Endothelial cell of umbilical vein (primary cell): ENCODE data around the gene AMH. TPM values are rescaled to one million over a fixed set of nuclear protein-coding genes. Genes with fewer than 3 reads are reported as not detected.

Experiments
- BruUV-seq: library from RNA; stranded (reverse); fragments of 400-500 nt; replicated peaks from 2 replicates; lab custom pipeline; 2021; lab: Mats Ljungman, UMichigan
- CTCF ChIA-PET: fragments of 300-600, 350-600 bp; sonication (Branson Sonifier 250); formaldehyde crosslinking; loops from one replicate; lab custom pipeline; 2021; ENCODE audit warnings: antibody characterized with exemption, inconsistent platforms; lab: Charles Lee
- POLR2A ChIA-PET: fragments of 300-600, 350-600 bp; sonication (Branson Sonifier 250); formaldehyde crosslinking; loops from one replicate; lab custom pipeline; 2021; ENCODE audit warnings: antibody characterized with exemption, inconsistent platforms; lab: Charles Lee
- DNase-seq: peaks from one replicate; pipeline ENCODE4 v3.0.0-alpha.2; 2011; ENCODE audit warnings: low read depth, low spot score
- FAIRE-seq: peaks from 2 replicates; lab custom pipeline; 2011; peaks lifted over from hg19 to GRCh38; lab: Jason Lieb, UNC
- H2AFZ ChIP-seq: 2 replicates; pipeline ENCODE4 v1.6.0; 2012; ENCODE audit warnings: low read depth, low read length, control low read depth, inconsistent platforms
- H3K27ac ChIP-seq: 2 replicates; pipeline ENCODE4 v1.5.1; 2011; ENCODE audit warnings: low read depth, mild to moderate bottlenecking, control low read depth, low read length, moderate library complexity; ENCODE audit not compliant: insufficient read depth
- H3K27me3 ChIP-seq, 2 experiments: 2 replicates each; pipeline versions ENCODE4 v1.6.0 to v1.6.1; 2011; ENCODE audit warnings: low read length in 2 of 2, mixed read lengths in 1 of 2; ENCODE audit not compliant: control insufficient read depth in 2 of 2, insufficient read depth in 2 of 2
- H3K36me3 ChIP-seq, 2 experiments: 2 replicates in 1 of 2; 3 replicates in 1 of 2; pipeline ENCODE4 v1.5.1; 2011; ENCODE audit warnings: low read length in 2 of 2, mild to moderate bottlenecking in 1 of 2, moderate library complexity in 1 of 2; ENCODE audit not compliant: control insufficient read depth in 2 of 2, insufficient read depth in 2 of 2; ENCODE audit errors: extremely low read depth in 1 of 2
- H3K4me1 ChIP-seq: 3 replicates; pipeline ENCODE4 v1.5.1; 2011; ENCODE audit warnings: mild to moderate bottlenecking, low read length; ENCODE audit not compliant: control insufficient read depth, insufficient read depth; ENCODE audit errors: extremely low read depth
- H3K4me2 ChIP-seq: 2 replicates; pipeline ENCODE4 v1.6.1; 2011; ENCODE audit warnings: low read length, control low read depth, mixed read lengths; ENCODE audit not compliant: insufficient read depth
- H3K4me3 ChIP-seq, 3 experiments: fragments of 200-600 bp in 1 of 3; sonication (generic), shearing (Covaris generic) in 1 of 3; replicated peaks in 1 of 3; 2 replicates each; pipeline ENCODE4 v1.5.1; 2011 to 2016; ENCODE audit warnings: control low read depth in 3 of 3, low read length in 3 of 3, mild to moderate bottlenecking in 2 of 3, inconsistent platforms in 1 of 3, low read depth in 1 of 3, moderate library complexity in 1 of 3; ENCODE audit not compliant: insufficient read depth in 1 of 3
- H3K79me2 ChIP-seq: 2 replicates; pipeline ENCODE4 v1.6.0; 2012; ENCODE audit warnings: low read length, inconsistent platforms; ENCODE audit not compliant: control insufficient read depth, insufficient read depth
- H3K9ac ChIP-seq: replicated peaks from 2 replicates; pipeline ENCODE3; 2011; ENCODE audit warnings: low read length, control low read depth; ENCODE audit not compliant: insufficient read depth; ENCODE audit errors: extremely low read depth
- H3K9me1 ChIP-seq: replicated peaks from 3 replicates; pipeline ENCODE4 v1.6.0; 2011; ENCODE audit warnings: mild to moderate bottlenecking, low read length; ENCODE audit not compliant: control insufficient read depth, insufficient read depth; ENCODE audit errors: extremely low read depth
- H3K9me3 ChIP-seq: replicated peaks from 2 replicates; pipeline ENCODE4 v1.5.1; 2012; ENCODE audit warnings: low read length, inconsistent platforms; ENCODE audit not compliant: control insufficient read depth, insufficient read depth
- H4K20me1 ChIP-seq: replicated peaks from 2 replicates; pipeline ENCODE3; 2011; ENCODE audit warnings: mild to moderate bottlenecking, low read length; ENCODE audit not compliant: control insufficient read depth, insufficient read depth; ENCODE audit errors: extremely low read depth
- CTCF ChIP-seq, 2 donors: IDR thresholded peaks; 1 replicate in 1 of 2; 2 replicates in 1 of 2; pipeline ENCODE4 v1.5.1; 2011; ENCODE audit warnings: low read length in 2 of 2, mild to moderate bottlenecking in 2 of 2, moderate library complexity in 2 of 2, control low read depth in 1 of 2, inconsistent platforms in 1 of 2, low read depth in 1 of 2; ENCODE audit not compliant: insufficient read depth in 1 of 2; ENCODE audit errors: extremely low read depth in 1 of 2
- EZH2 ChIP-seq: IDR thresholded peaks from 2 replicates; pipeline ENCODE4 v1.6.1; 2012; ENCODE audit warnings: borderline replicate concordance, low read depth, mild to moderate bottlenecking, moderate library complexity, low read length, inconsistent platforms; ENCODE audit not compliant: severe bottlenecking
- FOS ChIP-seq: IDR thresholded peaks from 2 replicates; pipeline ENCODE4 v1.6.1; 2011; ENCODE audit warnings: mild to moderate bottlenecking, low read length, moderate library complexity, borderline replicate concordance; ENCODE audit not compliant: insufficient read depth
- GATA2 ChIP-seq: IDR thresholded peaks from 2 replicates; pipeline ENCODE4 v1.7.0; 2011; ENCODE audit warnings: low read depth, mild to moderate bottlenecking, moderate library complexity, mixed read lengths, low read length; ENCODE audit not compliant: insufficient read length, insufficient read depth
- JUN ChIP-seq: IDR thresholded peaks from 2 replicates; pipeline ENCODE4 v1.6.1; 2011; ENCODE audit warnings: borderline replicate concordance, low read depth; ENCODE audit not compliant: insufficient read length, insufficient read depth
- MAX ChIP-seq: IDR thresholded peaks from 2 replicates; pipeline ENCODE4 v1.6.1; 2011; ENCODE audit not compliant: insufficient read depth, insufficient read length
- MYC ChIP-seq: IDR thresholded peaks from one replicate; pipeline ENCODE4 v1.6.1; 2011; ENCODE audit warnings: mild to moderate bottlenecking, low read depth, low read length
- POLR2A ChIP-seq: IDR thresholded peaks from 2 replicates; pipeline ENCODE4 v1.6.1; 2012; ENCODE audit warnings: low read depth, mild to moderate bottlenecking, control low read depth, low read length
- POLR2AphosphoS5 ChIP-seq: IDR thresholded peaks from 2 replicates; pipeline ENCODE4 v1.6.1; 2012; ENCODE audit warnings: low read depth, mild to moderate bottlenecking, control low read depth, low read length, moderate library complexity; ENCODE audit not compliant: insufficient read depth
- dilution Hi-C: fragments of 300-500 bp; cut with MboI; formaldehyde crosslinking; loops from one replicate; pipeline ENCODE4 v1.15.0; 2019; ENCODE audit warnings: low sequenced_read_pairs; ENCODE audit not compliant: extremely low pct_ligation_motif_present
- intact Hi-C: fragments of 100-400 bp; cut with micrococcal nuclease; formaldehyde crosslinking; loops from one replicate; pipeline ENCODE4 v1.10.0; 2022
- polyA plus RNA-seq, 4 experiments: library from polyadenylated mRNA; depleted of rRNA in 3 of 4; stranded (reverse) in 3 of 4; unstranded in 1 of 4; fragments of >200 nt; gene quantifications; 2 replicates each; pipeline versions ENCODE4 v1.2.1 to v1.2.3, GENCODE V29; 2011 to 2012; ENCODE audit warnings: missing spikeins in 1 of 4
- total RNA-seq: library from RNA; stranded (reverse); gene quantifications from 2 replicates; pipeline ENCODE4 v1.2.3, GENCODE V29; 2021

The AMH gene
- total and polyA plus RNA-seq, 2 donors (not counting 3 experiments of a cell fraction or from before 2014, with no cell fraction given), result 3.3 to 9.6 TPM

GRCh38 chr19:2259336-2259735, 10.2 kb downstream of the AMH start:
- H3K79me2 ChIP-seq, result no peaks in the 10 kb centered on the region
- DNase-seq (no peak), FAIRE-seq (no peak)
- no peaks in the 10 kb centered on the region for H3K9me3 ChIP-seq
- no TSS peak for BruUV-seq
- no peak overlapping the region for H3K4me3 ChIP-seq
- H3K4me1 ChIP-seq, result no peaks in the 10 kb centered on the region
- POLR2A ChIA-PET, result interaction anchor here (1.0 kb wide), 1 partner anchor 10 kb away, joined by 3 read pairs; no protein-coding TSS in a partner anchor
- H3K36me3 ChIP-seq, result no peaks in the 10 kb centered on the region
- CTCF ChIA-PET, result interaction anchor here (0.9 to 3.0 kb wide), 4 partner anchors 15 to 378 kb away, joined by 3 to 16 read pairs (median 4); no protein-coding TSS in a partner anchor
- H3K27ac ChIP-seq, result no peak overlapping the region
- TF ChIP-seq GATA2, result no peak
- no peak for TF ChIP-seq MYC
- no peak for TF ChIP-seq MAX
- TF ChIP-seq JUN, result no peak
- TF ChIP-seq POLR2A, result no peak
- no peak for TF ChIP-seq EZH2
- no peak for TF ChIP-seq CTCF (IDR thresholded peaks at IDR 0.05; ENCODE audit: extremely low read depth in 1 of 2, insufficient read depth in 1 of 2, low read depth in 1 of 2, low read length in 2 of 2)
- no peak for TF ChIP-seq FOS
- no peak for TF ChIP-seq POLR2AphosphoS5
- dilution Hi-C loops, result no loop called here
- intact Hi-C loops, result no loop called here
- no peaks in the 10 kb centered on the region for H3K9me1 ChIP-seq
- no peaks in the 10 kb centered on the region for H4K20me1 ChIP-seq
- H2AFZ ChIP-seq, result no peak overlapping the region
- H3K4me2 ChIP-seq, result no peak overlapping the region
- H3K27me3 ChIP-seq, result no peaks in the 10 kb centered on the region
- no peak overlapping the region for H3K9ac ChIP-seq
